OCI-LY1 (cell line): ENCODE measurements around the gene ASCC2.

ENCODE experiments used
- EZH2 ChIP-seq: fragments of 200-600 bp; sonication (generic), shearing (Covaris generic); IDR thresholded peaks from 2 replicates; pipeline ENCODE4 v1.8.0; 2017; ENCODE audit warnings: borderline replicate concordance, mixed run types, mild to moderate bottlenecking, antibody characterized with exemption, low read length, moderate library complexity, mixed read lengths
- TF ChIP-seq, protein P1 (sequence below): fragments of 200-600 bp; sonication (generic), shearing (Covaris generic); IDR thresholded peaks from 2 replicates; pipeline ENCODE4 v1.5.1; 2017; ENCODE audit warnings: mild to moderate bottlenecking, antibody characterized with exemption, low read length, moderate library complexity, mixed read lengths

DNA sequence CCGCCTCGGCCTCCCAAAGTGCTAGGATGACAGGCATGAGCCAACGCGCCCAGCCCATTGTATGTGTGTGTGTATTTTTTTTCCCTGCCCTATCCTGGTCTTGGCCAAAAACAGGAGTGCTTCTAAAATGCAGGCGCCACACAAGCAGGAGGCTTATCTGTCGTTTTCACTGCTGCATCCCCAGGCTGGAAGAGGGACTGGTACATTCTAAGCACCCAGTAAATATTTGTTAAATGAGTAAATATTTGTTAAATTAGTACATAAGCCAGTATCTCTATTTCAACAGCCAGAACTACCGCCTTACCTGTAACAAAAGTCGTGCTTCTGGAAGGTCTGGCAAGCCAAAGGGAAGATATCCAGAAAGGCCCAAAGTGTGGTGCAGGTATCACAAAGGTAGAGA, 24.9 kb downstream of the ASCC2 start:
- TF ChIP-seq, protein P1, sequence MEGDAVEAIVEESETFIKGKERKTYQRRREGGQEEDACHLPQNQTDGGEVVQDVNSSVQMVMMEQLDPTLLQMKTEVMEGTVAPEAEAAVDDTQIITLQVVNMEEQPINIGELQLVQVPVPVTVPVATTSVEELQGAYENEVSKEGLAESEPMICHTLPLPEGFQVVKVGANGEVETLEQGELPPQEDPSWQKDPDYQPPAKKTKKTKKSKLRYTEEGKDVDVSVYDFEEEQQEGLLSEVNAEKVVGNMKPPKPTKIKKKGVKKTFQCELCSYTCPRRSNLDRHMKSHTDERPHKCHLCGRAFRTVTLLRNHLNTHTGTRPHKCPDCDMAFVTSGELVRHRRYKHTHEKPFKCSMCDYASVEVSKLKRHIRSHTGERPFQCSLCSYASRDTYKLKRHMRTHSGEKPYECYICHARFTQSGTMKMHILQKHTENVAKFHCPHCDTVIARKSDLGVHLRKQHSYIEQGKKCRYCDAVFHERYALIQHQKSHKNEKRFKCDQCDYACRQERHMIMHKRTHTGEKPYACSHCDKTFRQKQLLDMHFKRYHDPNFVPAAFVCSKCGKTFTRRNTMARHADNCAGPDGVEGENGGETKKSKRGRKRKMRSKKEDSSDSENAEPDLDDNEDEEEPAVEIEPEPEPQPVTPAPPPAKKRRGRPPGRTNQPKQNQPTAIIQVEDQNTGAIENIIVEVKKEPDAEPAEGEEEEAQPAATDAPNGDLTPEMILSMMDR: no peak
- no peak for TF ChIP-seq EZH2
